Stimulated activated effector memory CD8-positive, alpha-beta T cell treated with anti-CD3 and anti-CD28 coated beads, Interleukin-12 subunit alpha, Interleukin-12 subunit beta, amount 100 ng/mL, for 72 hours (primary cell): Measurements from ENCODE around the gene ZNF428.
A peak's percentile ranks its signal among the peaks of the same experiment; 100 is the strongest.

Source experiments
- ATAC-seq: fragments of 150-1000 bp; cut with Tn5 transposase; 2 replicates; pipeline ENCODE4 v1.10.0; 2021
- DNase-seq, 2 donors: peaks; one replicate each; pipeline ENCODE4 v3.0.0; 2021 to 2022; ENCODE audit warnings: low spot score in 2 of 2
- H3K27ac Mint-ChIP-seq: one replicate; pipeline ENCODE4 v1.8.0; 2022; ENCODE audit warnings: mild to moderate bottlenecking, mixed read lengths
- H3K36me3 Mint-ChIP-seq: one replicate; pipeline ENCODE4 v1.8.0; 2022; ENCODE audit warnings: mild to moderate bottlenecking, mixed read lengths
- H3K4me1 Mint-ChIP-seq: one replicate; pipeline ENCODE4 v1.8.0; 2022; ENCODE audit warnings: mixed read lengths
- H3K4me3 Mint-ChIP-seq: one replicate; pipeline ENCODE4 v1.8.0; 2022; ENCODE audit warnings: mild to moderate bottlenecking, mixed read lengths
- H3K9me3 Mint-ChIP-seq: one replicate; pipeline ENCODE4 v1.8.0; 2022; ENCODE audit warnings: mixed read lengths

ZNF428 gene

DNA sequence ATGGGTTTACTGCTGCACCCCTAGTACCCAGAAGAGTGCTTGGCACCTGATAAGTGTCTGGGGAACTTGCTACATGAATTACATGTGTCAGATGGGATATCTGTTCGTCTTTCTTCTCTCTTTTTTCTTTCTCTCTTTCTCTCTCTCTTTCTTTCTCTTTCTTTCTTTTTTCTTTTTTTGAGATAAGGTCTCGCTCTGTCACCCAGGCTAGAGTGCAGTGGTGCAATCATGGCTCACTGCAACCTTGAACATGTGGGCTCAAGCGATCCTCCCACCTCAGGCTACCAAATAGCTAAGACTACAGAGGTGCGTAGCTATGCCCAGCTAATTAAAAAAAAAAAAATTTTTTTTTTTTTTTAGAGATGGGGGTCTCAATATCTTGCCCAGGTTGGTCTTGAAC, 14.1 kb upstream of the ZNF428 start:
- Mint-ChIP-seq H3K27ac (no peak overlapping the region), H3K4me1 (peaks cover 8% of the 10 kb centered on the region), H3K9me3 (no peaks in the 10 kb centered on the region), H3K4me3 (no peak overlapping the region), H3K36me3 (no peaks in the 10 kb centered on the region)
- DNase-seq (no peak), ATAC-seq (no peak)

DNA sequence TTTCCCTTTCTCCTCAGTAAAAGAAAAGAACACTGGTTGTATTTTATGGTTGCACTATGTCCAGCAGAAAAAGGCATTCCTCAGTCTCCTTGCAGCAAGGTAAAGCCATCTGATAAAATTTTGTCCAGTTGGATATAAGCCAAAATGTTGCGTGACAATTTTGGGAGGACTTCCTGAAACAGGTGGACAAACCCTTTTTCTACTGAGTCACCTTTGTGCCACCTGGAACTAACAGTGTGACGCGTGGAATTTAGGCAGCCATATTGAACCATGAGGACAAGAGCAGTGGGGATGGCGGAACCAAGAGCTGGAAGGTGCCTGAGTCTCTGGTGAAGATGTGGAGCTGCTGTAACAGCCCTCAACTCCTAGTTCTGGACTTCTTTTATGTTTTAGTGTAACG, 12.1 kb upstream of the ZNF428 start:
- H3K9me3 Mint-ChIP-seq, result no peaks in the 10 kb centered on the region
- H3K27ac Mint-ChIP-seq, result no peak overlapping the region
- ATAC-seq (no peak), DNase-seq (no peak)
- H3K36me3 Mint-ChIP-seq, result no peaks in the 10 kb centered on the region
- H3K4me3 Mint-ChIP-seq, result no peak overlapping the region
- peaks cover 11% of the 10 kb centered on the region for H3K4me1 Mint-ChIP-seq

DNA sequence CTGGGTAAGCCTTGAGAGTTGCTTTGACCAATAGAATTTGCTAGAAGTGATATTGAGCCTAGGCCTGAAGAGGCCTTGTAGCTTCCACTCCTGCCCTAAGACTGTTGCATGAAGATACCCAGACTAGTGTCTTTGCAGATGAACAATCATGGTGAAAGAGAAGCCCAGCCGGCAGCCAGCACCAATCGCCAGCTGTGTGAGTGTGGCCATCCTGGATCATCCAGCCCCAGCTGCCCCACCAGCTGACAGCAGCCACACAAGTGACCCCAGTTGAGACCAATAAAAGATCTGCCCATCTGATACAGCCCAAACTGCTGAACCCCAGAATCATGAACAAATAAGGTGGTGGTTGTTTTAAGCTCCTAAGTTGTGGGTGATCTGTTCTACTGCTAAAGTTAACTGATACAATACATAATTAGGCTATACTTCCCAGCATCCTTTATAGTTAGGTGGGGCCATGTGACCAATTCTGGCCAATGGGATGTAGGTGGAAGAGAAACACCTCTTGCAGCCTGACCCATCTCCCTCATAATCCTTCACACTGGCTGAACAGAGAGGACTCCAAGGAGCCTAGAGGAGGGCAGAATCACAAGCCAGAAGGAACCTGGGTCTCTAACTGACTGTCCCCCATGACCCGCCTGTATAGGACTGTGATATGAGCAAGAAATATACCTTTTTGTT, 9.4 kb upstream of the ZNF428 start:
- Mint-ChIP-seq H3K9me3 (no peaks in the 10 kb centered on the region), H3K36me3 (no peaks in the 10 kb centered on the region), H3K4me3 (no peak overlapping the region), H3K4me1 (peaks cover 25% of the 10 kb centered on the region), H3K27ac (no peak overlapping the region)
- DNase-seq (no peak), ATAC-seq (no peak)

DNA sequence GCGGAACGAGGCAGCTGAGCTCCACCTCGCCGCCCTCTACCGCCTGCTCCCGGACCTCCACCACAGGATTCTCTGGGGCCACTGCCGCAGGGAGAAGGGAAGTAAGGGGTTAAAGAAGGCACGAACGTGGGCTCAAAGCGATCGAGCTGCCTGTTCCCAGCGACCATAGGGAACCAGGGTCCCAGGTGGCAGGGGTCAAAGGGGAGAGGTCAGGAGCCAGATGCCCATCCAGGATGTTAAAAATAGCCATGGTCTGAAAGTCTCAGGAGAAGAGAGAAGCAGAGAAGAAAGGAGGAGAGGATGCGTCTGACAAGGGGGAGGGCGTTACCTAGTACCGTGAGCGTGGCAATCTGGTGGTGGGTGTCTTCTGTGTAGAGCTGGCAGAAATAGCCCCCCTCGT, 7.4 kb upstream of the ZNF428 start:
- DNase-seq, result no peak
- ATAC-seq, result no peak
- Mint-ChIP-seq H3K4me1 (peaks cover 27% of the 10 kb centered on the region), H3K4me3 (no peak overlapping the region), H3K36me3 (no peaks in the 10 kb centered on the region), H3K9me3 (no peaks in the 10 kb centered on the region), H3K27ac (no peak overlapping the region)

DNA sequence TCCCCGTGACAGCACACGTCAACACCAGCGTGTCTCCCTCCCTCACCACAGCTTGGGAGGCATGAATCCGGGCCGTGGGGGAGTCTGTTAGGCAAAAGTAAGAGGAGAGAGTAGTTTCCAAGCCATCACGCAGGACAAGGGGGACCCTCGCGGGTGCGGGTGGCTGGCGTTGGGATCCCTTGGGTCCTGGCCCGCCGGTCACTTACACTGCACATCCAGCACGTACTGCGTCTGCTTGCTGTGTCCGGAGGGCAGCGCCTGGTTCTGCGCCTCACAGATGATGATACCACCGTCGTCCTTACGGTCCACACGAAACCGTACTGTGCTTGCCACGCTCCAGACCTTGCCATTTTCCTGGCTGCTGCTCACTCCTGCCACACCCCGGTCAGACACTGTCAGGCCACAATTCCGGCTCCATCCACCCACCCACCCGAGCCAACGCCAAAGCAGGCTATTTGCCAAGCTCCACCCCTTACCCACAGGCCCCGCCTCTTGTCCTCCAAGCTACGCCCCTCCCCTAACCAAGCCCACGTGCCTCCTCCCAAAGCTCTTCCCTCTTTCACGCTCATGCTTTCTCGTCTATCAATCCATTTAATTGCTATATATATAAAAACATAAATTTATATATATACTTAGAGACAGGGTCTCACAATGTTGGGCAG, 6.6 kb upstream of the ZNF428 start:
- no peak for DNase-seq
- Mint-ChIP-seq H3K9me3 (no peaks in the 10 kb centered on the region), H3K4me3 (no peak overlapping the region), H3K36me3 (no peaks in the 10 kb centered on the region), H3K27ac (no peak overlapping the region), H3K4me1 (peaks cover 27% of the 10 kb centered on the region)
- ATAC-seq, result no peak

DNA sequence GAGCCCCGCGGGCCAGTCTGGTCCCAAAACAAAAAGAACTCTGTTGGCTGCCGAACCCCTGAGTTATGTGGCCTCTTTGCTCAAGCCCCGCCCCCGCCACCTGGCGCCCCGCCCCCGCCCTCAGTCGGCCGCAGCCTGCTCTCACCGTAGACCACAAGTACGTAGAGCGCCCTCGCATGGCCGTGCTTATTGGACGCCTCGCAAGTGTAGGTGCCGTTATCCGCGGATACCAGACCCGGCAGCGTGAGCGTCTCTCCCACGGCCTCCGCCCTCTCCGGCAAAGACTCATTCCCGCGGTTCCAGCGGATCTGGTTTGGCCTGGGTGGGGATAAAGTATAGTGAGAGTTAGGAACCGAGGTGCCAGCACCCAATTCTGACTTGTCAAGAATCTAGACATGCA, 5.5 kb upstream of the ZNF428 start:
- H3K9me3 Mint-ChIP-seq, result no peaks in the 10 kb centered on the region
- H3K36me3 Mint-ChIP-seq, result no peaks in the 10 kb centered on the region
- H3K27ac Mint-ChIP-seq, result no peak overlapping the region
- no peak overlapping the region for H3K4me3 Mint-ChIP-seq
- DNase-seq (peak; percentile 71 to 89), ATAC-seq (peak; percentile 88)
- H3K4me1 Mint-ChIP-seq, result peaks cover 37% of the 10 kb centered on the region

DNA sequence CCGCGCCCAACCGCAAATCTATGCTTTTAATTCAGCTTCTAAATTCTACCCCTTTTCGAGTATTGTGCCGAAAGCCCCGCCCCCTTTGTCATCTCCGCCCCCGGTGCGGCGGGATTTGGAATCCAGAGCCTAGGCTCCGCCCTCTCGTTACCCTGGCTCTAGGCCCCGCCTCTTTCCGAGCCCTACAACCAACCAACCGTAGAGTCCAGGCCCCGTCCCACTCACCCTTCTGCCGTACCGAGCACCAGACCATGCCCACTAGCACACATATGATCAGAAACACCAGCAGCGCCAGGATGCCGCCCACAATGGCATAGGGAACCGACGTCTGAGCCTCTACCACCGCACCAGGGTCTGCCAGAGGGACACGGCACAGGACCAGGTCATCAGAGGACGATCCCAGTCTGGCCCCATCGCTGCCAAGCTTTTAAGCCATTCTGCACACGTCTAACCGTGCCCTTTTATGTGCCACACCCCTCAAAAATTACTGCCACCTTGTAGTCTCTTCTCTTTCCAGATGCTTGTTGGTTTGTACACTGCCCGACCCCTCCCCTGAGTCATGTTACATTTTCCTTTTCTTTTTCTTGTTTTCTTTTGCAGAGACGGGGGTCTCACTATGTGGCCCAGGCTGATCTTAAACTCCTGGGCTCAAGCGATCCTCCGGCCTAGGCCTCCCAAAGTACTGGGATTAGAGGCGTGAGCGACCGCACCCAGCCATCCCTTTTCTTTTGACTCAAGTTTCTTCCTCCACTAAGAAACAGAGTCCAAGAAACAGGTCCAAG, 4.7 kb upstream of the ZNF428 start:
- H3K4me1 Mint-ChIP-seq, result peaks cover 43% of the 10 kb centered on the region
- peaks cover 8% of the 10 kb centered on the region for H3K36me3 Mint-ChIP-seq
- DNase-seq (no peak), ATAC-seq (no peak)
- H3K4me3 Mint-ChIP-seq, result no peak overlapping the region
- H3K27ac Mint-ChIP-seq, result no peak overlapping the region
- no peaks in the 10 kb centered on the region for H3K9me3 Mint-ChIP-seq

DNA sequence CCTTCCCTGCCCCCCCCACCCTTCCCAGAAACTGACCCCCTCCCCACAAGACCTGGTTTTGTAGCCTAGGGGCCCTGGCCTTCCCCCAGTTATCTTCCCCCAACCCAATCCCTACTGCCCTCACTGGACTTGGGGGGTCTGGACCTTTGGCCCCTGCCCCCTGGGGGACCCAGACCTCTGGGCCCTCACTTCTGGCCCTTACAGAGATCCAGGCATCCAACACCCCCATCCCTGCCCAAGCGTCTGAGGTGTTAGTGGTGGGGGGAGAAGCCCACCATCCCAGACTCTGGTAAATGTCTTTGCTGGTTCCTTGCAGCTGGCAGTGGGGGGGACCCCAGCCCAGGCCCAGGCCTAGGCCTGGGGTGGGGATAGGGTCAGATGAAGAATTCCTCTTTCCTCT, 3.5 kb upstream of the ZNF428 start:
- H3K27ac Mint-ChIP-seq, result no peak overlapping the region
- no peak for DNase-seq
- no peak overlapping the region for H3K4me3 Mint-ChIP-seq
- peaks cover 11% of the 10 kb centered on the region for H3K36me3 Mint-ChIP-seq
- no peaks in the 10 kb centered on the region for H3K9me3 Mint-ChIP-seq
- peaks cover 43% of the 10 kb centered on the region for H3K4me1 Mint-ChIP-seq
- ATAC-seq, result no peak

DNA sequence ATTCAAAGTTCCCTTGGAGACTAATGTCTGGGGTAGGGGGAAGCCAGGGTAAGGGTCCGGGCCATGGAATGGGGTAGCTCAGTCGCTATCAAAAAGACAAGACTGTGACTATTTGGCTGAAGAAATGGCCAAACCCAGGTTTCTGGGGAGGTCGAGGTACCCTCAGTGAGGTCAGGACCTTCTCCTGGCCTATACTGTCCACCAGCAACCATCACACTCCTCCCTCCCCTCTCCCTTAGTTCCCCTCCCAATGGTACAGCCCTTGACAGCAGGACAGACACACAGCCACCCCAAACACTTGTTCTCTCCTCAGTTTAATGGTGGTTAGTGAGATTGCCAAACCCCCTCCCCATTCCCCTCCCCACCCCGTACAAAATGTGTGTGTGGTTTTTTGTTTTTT, 2.6 kb upstream of the ZNF428 start:
- H3K9me3 Mint-ChIP-seq, result no peaks in the 10 kb centered on the region
- no peak overlapping the region for H3K4me3 Mint-ChIP-seq
- H3K36me3 Mint-ChIP-seq, result peaks cover 11% of the 10 kb centered on the region
- DNase-seq (no peak), ATAC-seq (no peak)
- no peak overlapping the region for H3K27ac Mint-ChIP-seq
- H3K4me1 Mint-ChIP-seq, result peaks cover 43% of the 10 kb centered on the region

DNA sequence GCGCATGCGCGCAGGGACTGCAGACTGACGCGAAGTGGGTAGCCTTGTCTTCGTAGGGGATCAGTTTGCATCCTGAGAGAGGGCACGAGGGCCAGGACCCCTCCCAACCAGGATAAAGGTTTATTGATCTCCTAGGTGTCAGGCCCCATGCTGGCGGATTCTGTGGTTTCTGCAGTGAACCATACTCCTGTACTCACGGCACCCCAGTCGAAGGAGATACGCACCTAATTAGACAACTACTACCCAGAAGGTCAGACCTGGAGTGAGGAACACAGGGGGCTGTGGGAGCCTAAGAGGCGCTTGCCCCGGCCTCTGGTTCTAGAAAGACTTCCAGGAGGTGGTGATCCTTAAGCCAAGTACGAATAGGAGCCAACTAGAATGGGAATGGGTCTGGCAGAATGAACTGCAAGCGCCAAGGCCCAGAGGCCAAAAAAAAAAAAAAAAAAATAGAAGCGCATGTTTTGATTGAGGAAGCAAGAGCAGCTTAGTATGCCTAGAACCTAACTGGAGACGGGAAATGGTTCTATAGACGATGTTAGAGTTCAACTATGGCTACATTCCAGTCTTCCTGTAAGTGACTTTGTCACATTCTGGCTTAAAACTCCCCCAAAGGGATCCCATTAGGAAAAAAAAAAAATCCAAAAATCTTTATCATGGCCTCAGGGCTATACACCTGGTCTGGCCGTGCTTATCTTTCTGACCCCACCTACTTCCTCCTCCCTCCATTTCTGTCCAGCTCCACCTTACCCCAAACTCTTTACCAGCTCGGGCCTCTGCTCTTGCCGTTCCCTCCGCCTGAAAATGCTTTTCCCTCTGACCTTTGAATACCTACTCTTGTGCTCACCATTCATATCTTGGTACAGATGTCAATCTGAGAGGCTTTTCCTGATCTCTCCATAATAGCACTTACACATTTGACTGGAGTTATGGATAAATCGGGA, 902 bp upstream of the ZNF428 start:
- Mint-ChIP-seq H3K36me3 (peaks cover 11% of the 10 kb centered on the region), H3K4me1 (peaks cover 37% of the 10 kb centered on the region), H3K4me3 (peak overlapping the region; percentile 95), H3K9me3 (no peaks in the 10 kb centered on the region), H3K27ac (peak overlapping the region; percentile 98)
- ATAC-seq (no peak), DNase-seq (peak; percentile 71 to 91)

DNA sequence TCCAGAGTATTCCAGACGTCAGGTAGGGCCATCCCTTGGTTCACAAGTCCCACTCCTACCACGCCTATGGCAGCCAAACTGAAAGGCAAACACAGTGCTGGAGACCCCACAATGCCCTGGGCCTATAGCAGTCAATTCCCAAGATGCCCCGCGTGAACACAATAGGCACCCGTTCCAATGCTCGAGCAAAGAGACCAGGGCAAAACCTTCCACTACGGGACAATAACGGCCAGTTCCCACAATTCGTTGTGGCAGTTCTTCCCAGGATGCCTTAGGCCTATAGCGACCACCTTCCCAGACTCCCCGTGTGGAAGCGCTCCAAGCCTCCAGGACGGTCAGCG, 538 bp downstream of the ZNF428 start:
- peaks cover 11% of the 10 kb centered on the region for H3K36me3 Mint-ChIP-seq
- H3K27ac Mint-ChIP-seq, result peak overlapping the region; percentile 98
- peak overlapping the region; percentile 95 for H3K4me3 Mint-ChIP-seq
- no peaks in the 10 kb centered on the region for H3K9me3 Mint-ChIP-seq
- no peak for DNase-seq
- peak; percentile 64 for ATAC-seq
- peaks cover 25% of the 10 kb centered on the region for H3K4me1 Mint-ChIP-seq

DNA sequence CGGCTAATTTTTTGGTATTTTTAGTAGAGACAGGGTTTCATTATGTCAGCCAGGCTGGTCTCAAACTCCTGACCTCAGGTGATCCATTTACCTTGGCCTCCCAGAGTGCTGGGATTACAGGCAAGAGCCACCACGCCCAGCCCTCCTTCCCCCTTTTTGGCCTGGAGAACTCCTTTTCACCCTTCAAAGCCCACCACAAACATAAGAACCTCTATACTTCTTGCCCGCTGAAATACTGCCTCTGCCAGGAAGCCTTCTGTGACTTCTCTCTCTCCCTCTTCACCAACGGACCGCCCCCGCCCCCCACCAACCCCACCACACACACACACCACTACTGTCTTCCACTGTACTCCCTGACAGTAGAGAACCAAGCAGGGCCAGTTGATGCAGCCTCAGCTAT, 2.5 kb downstream of the ZNF428 start:
- Mint-ChIP-seq H3K9me3 (no peaks in the 10 kb centered on the region), H3K27ac (no peak overlapping the region), H3K4me1 (peaks cover 41% of the 10 kb centered on the region), H3K36me3 (peaks cover 21% of the 10 kb centered on the region), H3K4me3 (no peak overlapping the region)
- no peak for ATAC-seq
- DNase-seq, result no peak

DNA sequence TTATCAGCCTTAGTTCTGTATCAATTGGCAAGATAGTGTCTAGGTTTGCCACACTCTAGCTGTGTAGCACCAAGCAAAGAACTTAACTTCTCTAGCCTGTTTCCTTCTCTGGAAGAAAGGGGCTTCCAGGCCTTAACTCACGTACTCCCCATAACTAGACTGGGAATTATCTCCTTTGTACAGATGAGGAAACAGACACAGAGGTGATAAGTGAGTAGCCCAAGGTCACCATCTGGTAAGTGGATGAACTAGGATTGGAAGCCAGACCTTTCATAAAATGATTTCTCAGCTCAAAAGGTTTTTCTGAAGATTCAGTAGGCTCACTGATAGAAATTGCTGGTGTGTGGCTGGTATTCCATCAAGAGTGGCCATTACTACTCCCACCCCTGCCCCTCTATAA, 3.1 kb downstream of the ZNF428 start:
- peaks cover 23% of the 10 kb centered on the region for H3K36me3 Mint-ChIP-seq
- no peak overlapping the region for H3K27ac Mint-ChIP-seq
- no peak overlapping the region for H3K4me3 Mint-ChIP-seq
- DNase-seq (no peak), ATAC-seq (no peak)
- H3K9me3 Mint-ChIP-seq, result no peaks in the 10 kb centered on the region
- peaks cover 46% of the 10 kb centered on the region for H3K4me1 Mint-ChIP-seq

DNA sequence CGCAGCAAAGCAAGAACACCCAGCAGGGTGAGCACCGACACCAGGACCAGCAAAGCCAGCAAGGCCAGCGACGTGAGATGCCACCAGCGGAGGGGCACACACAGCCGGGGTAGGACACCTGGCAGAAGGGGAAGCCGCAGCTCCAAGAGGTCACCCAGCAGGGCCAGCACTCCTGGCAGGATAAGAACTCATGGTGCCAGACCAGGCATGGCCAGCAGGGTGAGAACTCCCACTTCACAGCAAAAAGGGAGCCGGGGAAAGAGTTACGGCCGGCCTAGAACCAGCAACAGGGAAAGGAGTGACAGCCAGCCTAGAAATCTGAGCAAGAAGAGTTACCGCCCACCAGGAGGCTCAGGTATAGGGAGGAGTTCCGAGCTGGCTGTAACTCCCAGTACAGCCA, 7.1 kb downstream of the ZNF428 start:
- Mint-ChIP-seq H3K4me1 (peaks cover 44% of the 10 kb centered on the region), H3K9me3 (no peaks in the 10 kb centered on the region), H3K27ac (peak overlapping the region; percentile 89), H3K36me3 (peaks cover 18% of the 10 kb centered on the region), H3K4me3 (no peak overlapping the region)
- no peak for DNase-seq
- no peak for ATAC-seq

DNA sequence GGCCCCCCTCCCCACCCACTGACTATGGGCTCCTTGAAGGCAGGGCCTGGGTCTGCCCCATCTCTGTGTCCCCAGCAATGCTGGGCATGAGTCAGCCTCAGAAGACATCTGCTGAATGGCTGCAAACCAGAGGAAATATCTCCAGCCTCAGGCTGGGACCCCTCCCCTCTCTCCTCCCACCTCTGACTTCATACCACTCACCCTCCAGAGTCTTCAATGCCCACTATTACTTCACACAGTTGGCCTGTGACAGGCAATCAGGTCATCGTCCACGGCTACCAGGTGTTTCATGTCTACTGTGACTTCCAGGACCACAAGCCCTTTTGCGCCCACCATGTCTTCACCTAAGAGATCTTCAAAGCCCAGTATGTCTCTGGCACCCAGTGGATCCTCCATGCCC, 7.6 kb downstream of the ZNF428 start, which contains the start of gene SRRM5:
Gene SRRM5 (plus strand): TSS at position 301 of the 400 bp plus-strand sequence. CDS start 34 bp downstream, at position 335.
- H3K36me3 Mint-ChIP-seq, result peaks cover 18% of the 10 kb centered on the region
- H3K4me3 Mint-ChIP-seq, result no peak within 1 kb of the TSS
- H3K27ac Mint-ChIP-seq, result peak within 1 kb of the TSS; percentile 89
- no peaks in the 10 kb centered on the region for H3K9me3 Mint-ChIP-seq
- DNase-seq (no peak), ATAC-seq (no peak)
- H3K4me1 Mint-ChIP-seq, result peaks cover 44% of the 10 kb centered on the region
